ENCODE results near the gene FLNC.

DNA sequence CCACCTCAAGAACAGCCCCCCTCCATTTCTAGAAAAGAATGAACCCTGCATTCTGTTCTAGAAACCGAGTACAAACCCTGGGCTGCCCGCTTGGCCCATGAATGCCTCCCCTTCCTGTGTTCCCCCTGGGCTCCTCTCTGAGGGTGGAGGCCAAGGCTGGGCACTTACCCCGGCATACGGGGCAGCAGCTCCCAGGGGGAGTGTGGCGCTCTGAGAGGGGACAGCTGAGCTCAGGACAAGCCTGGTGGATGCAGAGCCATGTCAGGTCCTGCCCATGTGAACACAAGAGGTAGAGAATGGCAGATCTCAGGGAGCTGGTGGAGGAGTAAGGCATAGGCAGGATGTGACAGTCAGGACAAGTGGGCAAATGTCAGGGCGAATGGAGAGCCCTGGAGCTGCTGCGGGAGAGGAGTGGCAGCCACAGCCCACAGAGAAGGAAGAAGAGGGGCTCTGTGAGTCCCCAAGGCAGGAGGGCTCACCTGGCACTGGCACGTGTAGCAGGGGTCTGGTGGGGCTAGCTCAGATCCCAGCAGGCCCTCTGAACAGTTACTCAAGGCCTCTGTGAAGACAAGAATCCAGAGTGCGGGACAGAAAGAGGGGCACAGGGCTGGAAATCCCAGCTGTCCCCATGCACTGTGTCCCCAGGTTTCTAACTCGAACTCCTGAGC, 51.4 kb downstream of the FLNC start:
- TF ChIP-seq, protein P1, sequence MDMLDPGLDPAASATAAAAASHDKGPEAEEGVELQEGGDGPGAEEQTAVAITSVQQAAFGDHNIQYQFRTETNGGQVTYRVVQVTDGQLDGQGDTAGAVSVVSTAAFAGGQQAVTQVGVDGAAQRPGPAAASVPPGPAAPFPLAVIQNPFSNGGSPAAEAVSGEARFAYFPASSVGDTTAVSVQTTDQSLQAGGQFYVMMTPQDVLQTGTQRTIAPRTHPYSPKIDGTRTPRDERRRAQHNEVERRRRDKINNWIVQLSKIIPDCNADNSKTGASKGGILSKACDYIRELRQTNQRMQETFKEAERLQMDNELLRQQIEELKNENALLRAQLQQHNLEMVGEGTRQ (IDR thresholded peaks at IDR 0.05; ENCODE audit: borderline replicate concordance, low read depth, low read length), result no peak
- no peak for TF ChIP-seq POLR2AphosphoS5 (IDR thresholded peaks at IDR 0.05; ENCODE audit: low read depth, low read length)
- TF ChIP-seq, protein P2, sequence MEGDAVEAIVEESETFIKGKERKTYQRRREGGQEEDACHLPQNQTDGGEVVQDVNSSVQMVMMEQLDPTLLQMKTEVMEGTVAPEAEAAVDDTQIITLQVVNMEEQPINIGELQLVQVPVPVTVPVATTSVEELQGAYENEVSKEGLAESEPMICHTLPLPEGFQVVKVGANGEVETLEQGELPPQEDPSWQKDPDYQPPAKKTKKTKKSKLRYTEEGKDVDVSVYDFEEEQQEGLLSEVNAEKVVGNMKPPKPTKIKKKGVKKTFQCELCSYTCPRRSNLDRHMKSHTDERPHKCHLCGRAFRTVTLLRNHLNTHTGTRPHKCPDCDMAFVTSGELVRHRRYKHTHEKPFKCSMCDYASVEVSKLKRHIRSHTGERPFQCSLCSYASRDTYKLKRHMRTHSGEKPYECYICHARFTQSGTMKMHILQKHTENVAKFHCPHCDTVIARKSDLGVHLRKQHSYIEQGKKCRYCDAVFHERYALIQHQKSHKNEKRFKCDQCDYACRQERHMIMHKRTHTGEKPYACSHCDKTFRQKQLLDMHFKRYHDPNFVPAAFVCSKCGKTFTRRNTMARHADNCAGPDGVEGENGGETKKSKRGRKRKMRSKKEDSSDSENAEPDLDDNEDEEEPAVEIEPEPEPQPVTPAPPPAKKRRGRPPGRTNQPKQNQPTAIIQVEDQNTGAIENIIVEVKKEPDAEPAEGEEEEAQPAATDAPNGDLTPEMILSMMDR (IDR thresholded peaks at IDR 0.05), result no peak

Data from SK-N-SH (cell line).